Coronary artery (tissue), 2 donors: Measurements from ENCODE around the gene AKIRIN1.

ENCODE experiments used
- DNase-seq: peaks from one replicate; pipeline ENCODE4 v3.0.0-alpha.2; 2017; ENCODE audit warnings: low spot score
- H3K27ac ChIP-seq, 2 donors: fragments of 200-600 bp; sonication (generic); one replicate each; pipeline ENCODE4 v1.5.1; 2016 to 2019
- H3K4me3 ChIP-seq: fragments of 200-600 bp; sonication (generic); 2 replicates; pipeline ENCODE4 v1.5.1; 2016; ENCODE audit warnings: mild to moderate bottlenecking, moderate library complexity
- CTCF ChIP-seq: fragments of 200-600 bp; sonication (generic); IDR thresholded peaks from one replicate; pipeline ENCODE4 v1.5.1; 2019; ENCODE audit warnings: antibody characterized with exemption

Gene AKIRIN1

GRCh38 chr1:38989979-38990378, 1.1 kb upstream of the AKIRIN1 start:
- no peak for TF ChIP-seq CTCF
- Histone ChIP-seq H3K27ac (no peak overlapping the region), H3K4me3 (no peak overlapping the region)
- no peak for DNase-seq

GRCh38 chr1:38990386-38990737, 714 bp upstream of the AKIRIN1 start:
- peak overlapping the region; percentile 90 for H3K4me3 ChIP-seq
- H3K27ac ChIP-seq, result peak overlapping the region; percentile 93
- TF ChIP-seq CTCF, result no peak
- DNase-seq, result no peak

- Histone ChIP-seq H3K4me3 (peak overlapping the region; percentile 90), H3K27ac (peak overlapping the region; percentile 93)
- TF ChIP-seq CTCF, result no peak
- DNase-seq, result peak; percentile 77
These were observed 749 bp downstream of the AKIRIN1 start for GRCh38 chr1:38991638-38992411.

- peak overlapping the region; percentile 93 for H3K27ac ChIP-seq
- TF ChIP-seq CTCF, result no peak
- peak overlapping the region; percentile 90 for H3K4me3 ChIP-seq
These were observed 1.5 kb downstream of the AKIRIN1 start for GRCh38 chr1:38992412-38993111.

GRCh38 chr1:38994196-38994595, 3.1 kb downstream of the AKIRIN1 start:
- H3K4me3 ChIP-seq, result no peak overlapping the region
- DNase-seq, result no peak
- no peak for TF ChIP-seq CTCF
- H3K27ac ChIP-seq, result no peak overlapping the region

More at GRCh38 chr1:38992412-38993111, 1.5 kb downstream of the AKIRIN1 start:
- DNase-seq, result no peak

- DNase-seq, result no peak
- TF ChIP-seq CTCF, result no peak
- H3K4me3 ChIP-seq, result no peak overlapping the region
- H3K27ac ChIP-seq, result no peak overlapping the region
These were observed 6.2 kb downstream of the AKIRIN1 start for GRCh38 chr1:38997034-38997900.
